ENCODE data around the gene CHMP4A.

DNA sequence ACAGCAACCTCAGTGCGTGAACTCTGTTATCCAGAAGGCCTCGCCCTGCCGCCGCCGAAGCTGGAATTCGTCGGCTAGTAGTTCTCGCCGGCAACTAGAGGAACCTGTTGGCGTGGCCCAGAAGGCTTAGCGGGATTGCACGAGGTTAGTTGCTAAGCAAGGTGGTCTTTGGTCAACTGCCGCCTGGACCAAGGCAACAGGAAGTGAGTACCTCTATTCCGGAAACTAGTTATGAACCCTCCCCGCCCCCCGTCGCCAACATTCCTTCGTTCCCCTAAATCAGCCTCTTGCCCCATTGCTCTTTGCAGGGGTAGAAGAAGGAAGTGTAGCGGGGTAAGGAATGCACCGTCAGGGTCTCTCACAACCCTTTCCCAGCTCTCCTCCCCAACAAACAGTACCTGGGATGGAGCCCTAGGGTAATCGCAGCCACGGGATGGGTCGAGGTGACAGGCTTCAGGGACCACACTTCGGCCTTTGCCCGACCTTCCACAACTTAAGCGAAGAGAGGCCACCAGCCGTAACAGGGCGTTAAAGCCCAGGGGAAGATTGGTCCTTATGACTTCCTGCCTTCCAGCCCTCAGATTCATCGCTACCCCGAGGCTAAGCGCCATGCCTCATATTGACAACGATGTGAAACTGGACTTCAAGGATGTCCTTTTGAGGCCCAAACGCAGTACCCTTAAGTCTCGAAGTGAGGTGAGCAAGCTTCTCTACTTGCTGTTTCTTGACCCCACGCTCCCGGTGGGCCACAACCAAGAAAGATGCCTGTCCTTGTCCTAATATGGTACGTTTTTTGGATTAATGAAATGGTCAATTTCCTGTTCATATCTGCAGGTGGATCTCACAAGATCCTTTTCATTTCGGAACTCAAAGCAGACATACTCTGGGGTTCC, 19.6 kb upstream of the CHMP4A start, which contains the start of gene GMPR2:
- TF ChIP-seq CTCF (IDR thresholded peaks at IDR 0.05; ENCODE audit: insufficient read depth, low read depth, low read length) (no peak), EZH2 (IDR thresholded peaks at IDR 0.05; ENCODE audit: insufficient read depth, low read length) (no peak)

Measured in astrocyte (in vitro differentiated cells and primary cell).